Bronchus fibroblast of lung (primary cell): ENCODE measurements around the gene SOX5. TPM values are rescaled to one million over a fixed set of nuclear protein-coding genes. Genes with fewer than 3 reads are reported as not detected.

Experiments
- total RNA-seq: library from RNA; depleted of rRNA; stranded (reverse); fragments of >200 nt; gene quantifications from 2 replicates; pipeline ENCODE4 v1.2.3, GENCODE V29; 2015

Gene SOX5
- total RNA-seq, result 2.4 and 3.0 TPM in 2 replicates

GRCh38 chr12:23949348-23950209 lies at the start of gene SOX5:
Gene SOX5, minus strand, starts transcription at chr12:23949670. Its CDS starts 69 bp downstream, at chr12:23949601.

